ENCODE measurements around the gene CPN2.

The CPN2 gene

GRCh38 chr3:194379651-194380050 is 28.5 kb upstream of the CPN2 start:
- no peak for DNase-seq

GRCh38 chr3:194379231-194379630 is 28.1 kb upstream of the CPN2 start:
- DNase-seq = no peak

- DNase-seq = no peak
These were observed 26.6 kb upstream of the CPN2 start for GRCh38 chr3:194377708-194378107.

- DNase-seq = no peak
These were observed 25.1 kb upstream of the CPN2 start for GRCh38 chr3:194376241-194376560.

GRCh38 chr3:194375473-194376240 is 24.5 kb upstream of the CPN2 start:
- peak; percentile 64 for DNase-seq

GRCh38 chr3:194374935-194375334 is 23.8 kb upstream of the CPN2 start:
- no peak for DNase-seq

GRCh38 chr3:194373899-194374298 is 22.8 kb upstream of the CPN2 start:
- DNase-seq = no peak

GRCh38 chr3:194373028-194373427 is 21.9 kb upstream of the CPN2 start:
- DNase-seq = no peak

GRCh38 chr3:194370753-194371152 is 19.6 kb upstream of the CPN2 start:
- no peak for DNase-seq

GRCh38 chr3:194369522-194370279 is 18.6 kb upstream of the CPN2 start, which contains the start of gene LRRC15:
LRRC15 (minus strand) TSS chr3:194369743; CDS start chr3:194361043, 8,700 bp downstream.
- DNase-seq = no peak

GRCh38 chr3:194368918-194369317 is 17.8 kb upstream of the CPN2 start:
- DNase-seq = no peak

GRCh38 chr3:194367992-194368841 is 17.1 kb upstream of the CPN2 start:
- DNase-seq = no peak

- no peak for DNase-seq
These were observed 14.9 kb upstream of the CPN2 start for GRCh38 chr3:194365978-194366490.

- no peak for DNase-seq
These were observed 14.4 kb upstream of the CPN2 start for GRCh38 chr3:194365526-194365925.

GRCh38 chr3:194364652-194365434 is 13.7 kb upstream of the CPN2 start:
- peak; percentile 43 for DNase-seq

- no peak for DNase-seq
These were observed 13.2 kb upstream of the CPN2 start for GRCh38 chr3:194364314-194364651.

GRCh38 chr3:194360568-194360967 is 9.4 kb upstream of the CPN2 start:
- DNase-seq = no peak

GRCh38 chr3:194357681-194358080 is 6.6 kb upstream of the CPN2 start:
- DNase-seq = no peak

GRCh38 chr3:194355379-194355778 is 4.3 kb upstream of the CPN2 start:
- DNase-seq = no peak

- DNase-seq = no peak
These were observed 3.2 kb upstream of the CPN2 start for GRCh38 chr3:194354315-194354714.

- no peak for DNase-seq
These were observed 1.6 kb upstream of the CPN2 start for GRCh38 chr3:194352667-194353246.

GRCh38 chr3:194351952-194352536 is 916 bp upstream of the CPN2 start:
- DNase-seq = no peak

Measured in NCI-H510A (cell line).